Measurements from ENCODE around the gene CD1C.
A peak's percentile ranks its signal among the peaks of the same experiment; 100 is the strongest.

CD1C gene

GRCh38 chr1:158328426-158328825 lies 38.7 kb downstream of the CD1C start:
- DNase-seq (ENCODE audit: low read depth, low spot score) = no peak

- no peak for DNase-seq (ENCODE audit: low read depth, low spot score)
Observed at GRCh38 chr1:158329300-158329699, 39.6 kb downstream of the CD1C start.

GRCh38 chr1:158329733-158330132 lies 40.0 kb downstream of the CD1C start:
- DNase-seq (ENCODE audit: low read depth, low spot score) = no peak

DNA sequence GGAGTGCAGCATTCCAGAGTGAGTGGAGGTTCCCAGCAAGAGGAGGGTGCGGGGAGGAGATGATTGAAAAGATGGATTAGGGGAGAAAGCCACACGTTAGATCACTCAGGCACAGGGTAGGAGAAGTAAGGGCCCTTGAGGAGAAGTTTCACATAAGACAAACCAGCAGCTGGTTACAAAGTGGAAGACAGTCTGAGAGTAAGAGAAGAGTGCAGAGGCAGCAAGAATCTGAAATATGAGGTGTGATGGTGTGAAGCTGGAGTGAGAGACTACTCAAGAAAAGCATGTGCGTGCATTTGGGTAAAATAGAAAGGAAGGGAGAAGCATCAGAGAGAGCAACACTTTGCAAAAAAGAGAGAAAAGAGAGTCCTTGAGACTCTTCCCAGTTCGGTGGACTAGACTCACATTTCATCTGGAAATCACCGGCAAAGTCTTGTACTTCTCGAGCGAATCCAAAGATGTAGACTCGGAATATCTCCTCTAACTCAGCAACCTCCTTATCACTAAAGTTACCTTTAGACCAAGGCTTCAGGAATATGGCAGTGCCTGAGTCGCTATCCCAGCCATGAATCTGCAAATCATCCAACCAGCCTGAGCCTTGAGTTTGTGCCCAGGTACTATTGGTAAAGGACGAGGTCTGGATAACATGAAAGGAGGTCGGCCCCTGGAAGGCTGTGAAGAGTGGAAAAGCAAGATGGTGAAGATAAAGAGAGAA lies 40.8 kb downstream of the CD1C start:
- DNase-seq (ENCODE audit: low read depth, low spot score) = no peak

GRCh38 chr1:158331106-158331425 lies 41.3 kb downstream of the CD1C start:
- DNase-seq (ENCODE audit: low read depth, low spot score) = no peak

DNA sequence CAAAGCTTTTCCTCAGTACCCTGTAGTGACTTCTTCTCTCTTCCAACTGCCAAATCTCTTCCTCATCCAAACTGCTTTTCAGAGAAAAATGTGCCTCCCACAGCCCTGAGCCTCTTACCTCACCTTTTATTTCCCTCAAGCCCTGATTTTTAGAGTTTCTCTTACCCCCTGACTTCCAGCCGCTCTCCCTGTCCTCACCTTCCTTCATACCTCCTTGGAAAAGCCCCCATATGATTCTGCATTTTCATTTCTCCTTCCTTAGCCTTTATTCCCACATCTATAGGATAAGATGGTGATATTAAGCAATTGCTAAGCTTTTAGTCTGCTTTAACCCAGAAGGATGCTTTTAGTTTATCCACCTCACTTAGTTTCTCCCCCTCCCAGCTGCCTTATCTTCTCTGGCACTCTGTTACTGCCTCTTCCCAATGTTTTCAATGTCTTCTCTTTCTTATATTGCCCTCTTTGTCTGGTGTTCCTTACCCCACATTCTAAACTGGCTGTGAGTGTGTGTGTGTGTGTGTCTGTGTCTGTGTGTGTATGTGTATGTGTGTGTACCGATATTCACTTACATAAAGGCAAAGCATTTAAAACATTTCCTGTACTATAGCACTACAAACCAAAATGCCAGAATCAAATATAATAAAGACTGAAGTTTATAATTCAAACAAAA lies 41.9 kb downstream of the CD1C start, which contains the start of gene CD1B:
Gene CD1B, minus strand, starts transcription at position 51 of the 670 bp plus-strand sequence. CDS start 108 bp downstream, outside the sequence.
- no peak for DNase-seq (ENCODE audit: low read depth, low spot score)

GRCh38 chr1:158333405-158334155 lies 43.9 kb downstream of the CD1C start:
- no peak for DNase-seq (ENCODE audit: low read depth, low spot score)

DNA sequence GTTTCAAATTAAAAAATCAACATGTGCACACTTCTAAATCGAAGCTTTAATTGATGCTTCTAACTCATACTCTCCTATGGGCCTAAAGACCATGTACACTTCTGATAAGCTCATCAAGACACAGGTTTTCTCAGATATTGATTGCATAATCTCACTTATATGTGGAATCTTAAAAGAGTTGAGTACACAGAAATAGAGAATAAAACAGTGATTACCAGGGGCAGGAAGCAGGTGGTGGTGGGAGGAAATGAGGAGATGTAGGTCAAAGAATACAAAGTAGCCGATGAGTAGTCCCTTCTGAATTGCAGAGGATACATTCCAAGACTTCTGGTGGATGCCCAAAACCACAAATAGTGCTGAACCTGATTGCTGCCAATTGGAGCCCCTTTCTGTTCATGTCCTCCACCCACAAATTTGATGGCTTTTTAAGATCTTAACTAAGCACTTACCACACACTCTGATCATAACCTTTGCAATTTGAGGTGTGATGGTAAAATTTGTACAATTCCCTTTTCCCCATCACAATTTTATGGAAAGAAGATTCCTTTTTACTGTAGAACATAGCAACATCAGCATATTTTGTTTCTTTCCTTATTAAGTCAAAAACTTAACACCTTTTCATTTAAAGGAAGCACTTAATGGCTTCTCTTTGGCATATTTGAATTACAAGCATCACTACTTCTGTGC lies 44.9 kb downstream of the CD1C start:
- DNase-seq (ENCODE audit: low read depth, low spot score) = no peak

DNA sequence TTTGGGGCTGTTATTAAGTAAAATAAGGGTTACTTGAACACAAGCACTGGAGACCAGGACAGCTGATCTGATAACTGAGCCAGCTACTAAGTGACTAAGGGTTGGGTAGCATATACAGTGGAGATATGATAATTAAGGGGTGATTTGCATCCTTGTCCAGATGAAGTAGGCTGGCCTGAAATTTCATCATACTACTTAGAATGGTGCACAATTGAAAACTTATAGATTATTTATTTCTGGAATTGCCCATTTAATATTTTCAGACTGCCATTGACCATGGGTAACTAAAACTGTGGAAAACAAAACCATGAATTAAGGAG lies 45.5 kb downstream of the CD1C start:
- DNase-seq (ENCODE audit: low read depth, low spot score) = no peak

GRCh38 chr1:158336413-158336812 lies 46.7 kb downstream of the CD1C start:
- DNase-seq (ENCODE audit: low read depth, low spot score) = peak; percentile 30
